Naive thymus-derived CD4-positive, alpha-beta T cell (primary cell): ENCODE data around the gene ATAD1. TPM values are rescaled to one million over a fixed set of nuclear protein-coding genes. Genes with fewer than 3 reads are reported as not detected.

Experiments used
- ATAC-seq: fragments of 150-1000 bp; cut with Tn5 transposase; 2 replicates; pipeline ENCODE4 v1.10.0; 2021; ENCODE audit warnings: mild to moderate bottlenecking, moderate library complexity
- CTCF ChIA-PET: fragments of 350-600 bp; sonication (Branson Sonifier 250); formaldehyde crosslinking; loops from one replicate; lab custom pipeline; 2021; ENCODE audit warnings: antibody characterized with exemption; lab: Charles Lee
- POLR2A ChIA-PET: fragments of 350-600 bp; sonication (Branson Sonifier 250); formaldehyde crosslinking; loops from one replicate; lab custom pipeline; 2021; ENCODE audit warnings: antibody characterized with exemption, inconsistent platforms; lab: Charles Lee
- DNase-seq, 9 donors: peaks; one replicate each; pipeline versions ENCODE4 v3.0.0 to v3.0.0-alpha.2; 2020 to 2022; ENCODE audit warnings: mixed read lengths in 1 of 9
- H3K27ac ChIP-seq: one replicate; pipeline ENCODE4 v1.7.0; 2013; ENCODE audit warnings: mild to moderate bottlenecking, low read depth, low read length, moderate library complexity
- H3K27me3 ChIP-seq, 2 donors: one replicate each; pipeline ENCODE4 v1.7.0; 2013; ENCODE audit warnings: low read length in 2 of 2, mild to moderate bottlenecking in 2 of 2, moderate library complexity in 2 of 2; ENCODE audit not compliant: control insufficient read depth in 2 of 2, insufficient read depth in 2 of 2
- H3K36me3 ChIP-seq, 3 experiments: 1 replicate in 2 of 3; 2 replicates in 1 of 3; pipeline ENCODE4 v1.7.0; 2013; ENCODE audit warnings: low read length in 3 of 3, mild to moderate bottlenecking in 3 of 3, moderate library complexity in 1 of 3; ENCODE audit not compliant: insufficient read depth in 3 of 3, control insufficient read depth in 2 of 3
- H3K4me1 ChIP-seq, 2 donors: one replicate each; pipeline ENCODE4 v1.7.0; 2013; ENCODE audit warnings: low read length in 2 of 2, mild to moderate bottlenecking in 2 of 2, moderate library complexity in 1 of 2; ENCODE audit not compliant: control insufficient read depth in 2 of 2, insufficient read depth in 2 of 2
- H3K4me3 ChIP-seq: 2 replicates; pipeline ENCODE4 v1.7.0; 2013; ENCODE audit warnings: mild to moderate bottlenecking, low read length
- H3K9me3 ChIP-seq, 3 experiments: 1 replicate in 2 of 3; 2 replicates in 1 of 3; pipeline ENCODE4 v1.7.0; 2013; ENCODE audit warnings: low read length in 3 of 3; ENCODE audit not compliant: control insufficient read depth in 2 of 3
- H3K27ac Mint-ChIP-seq, 9 donors: one replicate each; pipeline ENCODE4 v1.8.0; 2020 to 2022; ENCODE audit warnings: mixed read lengths in 9 of 9, mild to moderate bottlenecking in 8 of 9, moderate library complexity in 5 of 9, inconsistent platforms in 2 of 9
- H3K27me3 Mint-ChIP-seq, 5 donors: one replicate each; pipeline ENCODE4 v1.8.0; 2021 to 2022; ENCODE audit warnings: mixed read lengths in 5 of 5, mild to moderate bottlenecking in 1 of 5
- H3K36me3 Mint-ChIP-seq, 5 donors: one replicate each; pipeline ENCODE4 v1.8.0; 2020 to 2022; ENCODE audit warnings: mixed read lengths in 5 of 5, mild to moderate bottlenecking in 3 of 5, inconsistent platforms in 1 of 5
- H3K4me1 Mint-ChIP-seq, 7 donors: one replicate each; pipeline ENCODE4 v1.8.0; 2020 to 2022; ENCODE audit warnings: mixed read lengths in 7 of 7, mild to moderate bottlenecking in 3 of 7, inconsistent platforms in 1 of 7
- H3K4me3 Mint-ChIP-seq, 10 donors: one replicate each; pipeline ENCODE4 v1.8.0; 2020 to 2022; ENCODE audit warnings: mild to moderate bottlenecking in 10 of 10, mixed read lengths in 10 of 10, moderate library complexity in 6 of 10, inconsistent platforms in 2 of 10
- H3K9me3 Mint-ChIP-seq, 11 donors: one replicate each; pipeline ENCODE4 v1.8.0; 2020 to 2022; ENCODE audit warnings: mixed read lengths in 11 of 11, mild to moderate bottlenecking in 4 of 11, inconsistent platforms in 1 of 11, moderate library complexity in 1 of 11
- intact Hi-C, 2 donors: fragments of 100-400 bp; cut with micrococcal nuclease; formaldehyde crosslinking; loops; one replicate each; pipeline ENCODE4 v1.15.1; 2023
- polyA plus RNA-seq, 2 donors: library from polyadenylated mRNA; unstranded; fragments of 300-500 nt; fragmentation: Illumina TruSeq; gene quantifications; one replicate each; pipeline ENCODE4 v1.2.3, GENCODE V29; 2021
- total RNA-seq, 6 experiments: library from RNA in 5 of 6; stranded (reverse) in 5 of 6; gene quantifications; 1 replicate in 5 of 6; 2 replicates in 1 of 6; pipeline ENCODE4 v1.2.3 and lab custom pipeline; 2021 to 2026

ATAD1 gene
- total and polyA plus RNA-seq, 7 experiments from 2014 or later = 33.5 to 53.4 (median 38.6) TPM

DNA sequence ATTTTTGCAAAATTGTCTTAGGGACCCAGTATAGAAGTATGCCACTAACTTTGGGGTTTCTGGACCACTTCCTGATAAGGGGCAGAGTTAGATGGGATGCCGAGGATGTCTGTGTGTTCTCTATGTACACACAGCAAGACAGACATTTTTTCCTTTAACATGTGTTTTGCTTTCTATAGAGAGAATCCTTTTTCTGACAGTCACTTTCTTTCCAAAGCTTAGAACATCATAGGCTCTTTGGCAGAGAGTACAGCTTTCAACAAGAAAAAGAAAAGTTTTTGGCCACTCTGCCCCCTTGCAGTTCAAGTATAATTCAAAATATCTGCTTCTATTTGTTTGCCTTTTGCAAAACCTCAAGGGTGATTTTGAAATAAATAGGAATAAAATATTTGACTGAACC, 114.3 kb downstream of the ATAD1 start:
- Histone ChIP-seq H3K27me3 (no peaks in the 10 kb centered on the region), H3K9me3 (no peaks in the 10 kb centered on the region), H3K27ac (no peak overlapping the region), H3K4me1 (no peaks in the 10 kb centered on the region), H3K4me3 (no peak overlapping the region), H3K36me3 (no peaks in the 10 kb centered on the region)
- Mint-ChIP-seq H3K36me3 (no peaks in the 10 kb centered on the region), H3K27me3 (peaks cover 2 to 14% (median 7%) of the 10 kb centered on the region in 5 donors), H3K27ac (no peak overlapping the region), H3K9me3 (no peaks in the 10 kb centered on the region), H3K4me1 (no peaks in the 10 kb centered on the region), H3K4me3 (no peak overlapping the region)
- ATAC-seq (no peak), DNase-seq (no peak)
- ChIA-PET CTCF (no interaction called here), POLR2A (no interaction called here)
- intact Hi-C loops = no loop called here

GRCh38 chr10:87702973-87703294, 115.1 kb downstream of the ATAD1 start:
- Histone ChIP-seq H3K4me1 (no peaks in the 10 kb centered on the region), H3K27ac (no peak overlapping the region), H3K27me3 (no peaks in the 10 kb centered on the region), H3K9me3 (no peaks in the 10 kb centered on the region), H3K4me3 (no peak overlapping the region), H3K36me3 (no peaks in the 10 kb centered on the region)
- intact Hi-C loops = no loop called here
- ChIA-PET POLR2A (no interaction called here), CTCF (no interaction called here)
- Mint-ChIP-seq H3K36me3 (no peaks in the 10 kb centered on the region), H3K4me1 (no peaks in the 10 kb centered on the region), H3K27me3 (peaks cover under 1 to 16% (median 11%) of the 10 kb centered on the region in 5 donors), H3K9me3 (no peaks in the 10 kb centered on the region), H3K27ac (no peak overlapping the region), H3K4me3 (no peak overlapping the region)
- no peak for DNase-seq
- ATAC-seq = no peak

DNA sequence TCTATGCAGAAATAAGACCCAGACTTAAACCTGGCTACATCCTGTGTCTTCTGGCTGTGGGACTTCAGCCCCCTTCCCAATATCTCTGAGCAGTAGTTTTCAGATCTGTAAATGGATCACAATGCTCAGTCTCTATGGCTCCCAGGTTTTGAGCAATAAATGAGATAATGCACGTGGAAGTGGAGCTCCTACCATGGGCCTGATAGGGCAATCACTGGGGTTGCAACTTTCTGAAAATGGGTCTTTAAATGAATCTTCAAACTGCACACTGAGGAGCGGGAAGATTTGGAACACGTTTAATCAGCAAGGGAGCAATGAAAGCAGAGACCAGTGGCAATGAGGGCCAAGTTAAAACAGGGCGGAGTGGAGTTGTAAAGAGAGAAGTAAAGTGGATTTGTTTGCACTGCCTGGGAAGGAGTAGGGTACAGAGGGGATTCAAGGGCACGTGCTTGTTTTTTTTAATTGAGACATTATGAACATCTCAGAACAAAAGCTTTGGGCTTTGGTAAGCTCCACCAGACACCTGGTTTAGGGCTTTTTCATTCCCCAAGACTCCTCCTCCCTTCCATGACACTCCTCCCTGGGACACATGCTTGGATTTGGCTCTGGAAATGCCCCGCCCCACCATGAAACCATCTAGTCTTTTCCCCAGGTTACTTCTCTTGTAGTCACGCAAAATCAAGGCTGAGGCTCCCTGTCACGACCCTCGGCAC, 115.6 kb downstream of the ATAD1 start:
- intact Hi-C loops = no loop called here
- Histone ChIP-seq H3K27me3 (no peaks in the 10 kb centered on the region), H3K9me3 (no peaks in the 10 kb centered on the region), H3K4me1 (no peaks in the 10 kb centered on the region), H3K4me3 (no peak overlapping the region), H3K27ac (no peak overlapping the region), H3K36me3 (no peaks in the 10 kb centered on the region)
- H3K36me3 Mint-ChIP-seq = no peaks in the 10 kb centered on the region
- H3K9me3 Mint-ChIP-seq = no peaks in the 10 kb centered on the region
- H3K27me3 Mint-ChIP-seq = peaks cover 0 to 16% (median 13%) of the 10 kb centered on the region in 5 donors
- no peaks in the 10 kb centered on the region for H3K4me1 Mint-ChIP-seq
- no peak overlapping the region for H3K4me3 Mint-ChIP-seq
- CTCF ChIA-PET = no interaction called here
- ATAC-seq = no peak
- H3K27ac Mint-ChIP-seq = no peak overlapping the region
- POLR2A ChIA-PET = no interaction called here
- no peak for DNase-seq

Other genes with a start within 250 kb of the ATAD1 start
- gene PAPSS2, start 158.3 kb downstream of the ATAD1 start, total RNA-seq = 1 to 10 TPM in 1 of 5 experiments, under 1 TPM in 4; 0.21 to 1.6 (median 0.57) TPM
- gene PAPSS2, start 158.3 kb downstream of the ATAD1 start, polyA plus RNA-seq = under 1 TPM; 0.05 to 0.06 TPM
- gene KLLN, start 45.3 kb upstream of the ATAD1 start, total RNA-seq = 1 to 10 TPM in 2 of 5 experiments, under 1 TPM in 3; 0.32 to 1.6 (median 0.85) TPM
- gene KLLN, start 45.3 kb upstream of the ATAD1 start, polyA plus RNA-seq = under 1 TPM in 1 of 2 donors, not detected in 1; 0.25 TPM
- 100 to 1,000 TPM in 1 of 5 experiments, 10 to 100 TPM in 4; 85.9 to 109 (median 93.5) TPM for gene PTEN, start 45.4 kb upstream of the ATAD1 start, total RNA-seq
- 10 to 100 TPM; 24.0 to 32.7 TPM for gene PTEN, start 45.4 kb upstream of the ATAD1 start, polyA plus RNA-seq